Osteocyte (in vitro differentiated cells): ENCODE results near the gene MSH3. TPM values are rescaled to one million over a fixed set of nuclear protein-coding genes. Genes with fewer than 3 reads are reported as not detected.

Source experiments
- DNase-seq: peaks from one replicate; pipeline ENCODE4 v3.0.0; 2021; ENCODE audit warnings: mixed read lengths; ENCODE audit not compliant: unreplicated experiment; ENCODE audit errors: extremely low spot score
- H3K27ac Mint-ChIP-seq: one replicate; pipeline ENCODE4 v1.8.0; 2021; ENCODE audit warnings: mild to moderate bottlenecking, mixed read lengths; ENCODE audit not compliant: unreplicated experiment
- H3K27me3 Mint-ChIP-seq: one replicate; pipeline ENCODE4 v1.8.0; 2021; ENCODE audit warnings: mixed read lengths; ENCODE audit not compliant: unreplicated experiment
- H3K36me3 Mint-ChIP-seq: one replicate; pipeline ENCODE4 v1.8.0; 2021; ENCODE audit warnings: mixed read lengths; ENCODE audit not compliant: unreplicated experiment
- H3K4me1 Mint-ChIP-seq: one replicate; pipeline ENCODE4 v1.8.0; 2021; ENCODE audit warnings: mixed read lengths; ENCODE audit not compliant: unreplicated experiment
- H3K4me3 Mint-ChIP-seq: one replicate; pipeline ENCODE4 v1.8.0; 2021; ENCODE audit warnings: mild to moderate bottlenecking, moderate library complexity, mixed read lengths; ENCODE audit not compliant: unreplicated experiment
- H3K9me3 Mint-ChIP-seq: one replicate; pipeline ENCODE4 v1.8.0; 2021; ENCODE audit warnings: mixed read lengths; ENCODE audit not compliant: unreplicated experiment
- total RNA-seq: library from RNA; stranded (reverse); gene quantifications from 2 replicates; pipeline ENCODE4 v1.2.1, GENCODE V29; 2021
- TF ChIP-seq, protein P1 (sequence below): fragments of 200-600 bp; sonication (generic); IDR thresholded peaks from 2 replicates; pipeline ENCODE4 v1.5.0; 2021; ENCODE audit warnings: antibody characterized with exemption, mild to moderate bottlenecking, moderate library complexity

MSH3 gene
- total RNA-seq, 1 donor from 2014 or later, result 14.8 TPM

- no peak overlapping the region for H3K4me3 Mint-ChIP-seq
- no peak for DNase-seq
- no peak overlapping the region for H3K27ac Mint-ChIP-seq
- H3K9me3 Mint-ChIP-seq, result peaks cover 1% of the 10 kb centered on the region
- peaks cover 5% of the 10 kb centered on the region for H3K36me3 Mint-ChIP-seq
- no peaks in the 10 kb centered on the region for H3K27me3 Mint-ChIP-seq
- peaks cover 5% of the 10 kb centered on the region for H3K4me1 Mint-ChIP-seq
- TF ChIP-seq, protein P1, sequence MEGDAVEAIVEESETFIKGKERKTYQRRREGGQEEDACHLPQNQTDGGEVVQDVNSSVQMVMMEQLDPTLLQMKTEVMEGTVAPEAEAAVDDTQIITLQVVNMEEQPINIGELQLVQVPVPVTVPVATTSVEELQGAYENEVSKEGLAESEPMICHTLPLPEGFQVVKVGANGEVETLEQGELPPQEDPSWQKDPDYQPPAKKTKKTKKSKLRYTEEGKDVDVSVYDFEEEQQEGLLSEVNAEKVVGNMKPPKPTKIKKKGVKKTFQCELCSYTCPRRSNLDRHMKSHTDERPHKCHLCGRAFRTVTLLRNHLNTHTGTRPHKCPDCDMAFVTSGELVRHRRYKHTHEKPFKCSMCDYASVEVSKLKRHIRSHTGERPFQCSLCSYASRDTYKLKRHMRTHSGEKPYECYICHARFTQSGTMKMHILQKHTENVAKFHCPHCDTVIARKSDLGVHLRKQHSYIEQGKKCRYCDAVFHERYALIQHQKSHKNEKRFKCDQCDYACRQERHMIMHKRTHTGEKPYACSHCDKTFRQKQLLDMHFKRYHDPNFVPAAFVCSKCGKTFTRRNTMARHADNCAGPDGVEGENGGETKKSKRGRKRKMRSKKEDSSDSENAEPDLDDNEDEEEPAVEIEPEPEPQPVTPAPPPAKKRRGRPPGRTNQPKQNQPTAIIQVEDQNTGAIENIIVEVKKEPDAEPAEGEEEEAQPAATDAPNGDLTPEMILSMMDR, result no peak
Measured at GRCh38 chr5:80760680-80761079, 106.2 kb downstream of the MSH3 start.

DNA sequence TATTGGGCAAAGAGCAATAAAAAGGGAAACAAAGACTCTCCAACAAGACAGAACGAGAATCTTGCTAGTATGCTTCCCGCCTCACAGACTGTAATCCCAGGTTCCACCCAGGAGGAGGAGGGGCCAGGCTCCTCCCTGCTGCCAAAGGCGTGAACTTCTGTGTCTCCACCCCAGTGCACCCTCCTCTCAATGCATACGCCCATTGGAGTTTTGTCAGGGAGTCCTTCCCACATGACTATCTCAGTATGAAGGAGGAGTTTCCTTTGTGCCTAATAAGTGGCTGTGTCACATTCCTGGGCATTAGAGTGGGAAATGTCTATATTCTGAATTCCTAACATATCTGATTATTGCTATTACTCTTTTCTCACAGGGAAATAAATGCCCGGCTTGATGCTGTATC lies 106.7 kb downstream of the MSH3 start:
- H3K27me3 Mint-ChIP-seq, result no peaks in the 10 kb centered on the region
- no peak overlapping the region for H3K27ac Mint-ChIP-seq
- TF ChIP-seq, protein P1, result no peak
- no peak for DNase-seq
- no peak overlapping the region for H3K4me3 Mint-ChIP-seq
- peaks cover 1% of the 10 kb centered on the region for H3K4me1 Mint-ChIP-seq
- peaks cover 5% of the 10 kb centered on the region for H3K9me3 Mint-ChIP-seq
- H3K36me3 Mint-ChIP-seq, result peaks cover 5% of the 10 kb centered on the region

GRCh38 chr5:80761966-80762365 lies 107.5 kb downstream of the MSH3 start:
- TF ChIP-seq, protein P1, result no peak
- Mint-ChIP-seq H3K27me3 (no peaks in the 10 kb centered on the region), H3K4me1 (no peaks in the 10 kb centered on the region), H3K27ac (no peak overlapping the region), H3K4me3 (no peak overlapping the region), H3K9me3 (peaks cover 5% of the 10 kb centered on the region), H3K36me3 (peaks cover 5% of the 10 kb centered on the region)
- no peak for DNase-seq

DNA sequence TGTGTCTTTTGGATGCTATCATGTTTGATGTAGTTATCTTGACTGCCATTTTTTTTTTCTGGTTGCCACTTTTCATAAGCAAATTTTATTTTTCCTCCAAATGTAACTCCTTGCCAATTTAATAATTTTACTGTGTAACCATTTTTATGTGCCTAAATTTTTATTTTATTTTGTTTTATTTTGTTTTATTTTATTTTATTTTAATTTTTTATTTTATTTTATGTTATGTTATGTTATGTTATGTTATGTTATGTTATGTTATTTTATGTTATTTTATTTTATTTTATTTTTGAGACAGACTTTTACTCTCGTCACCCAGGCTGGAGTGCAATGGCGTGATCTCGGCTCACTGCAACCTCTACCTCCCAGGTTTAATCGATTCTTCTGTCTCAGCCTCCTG lies 108.1 kb downstream of the MSH3 start:
- H3K4me3 Mint-ChIP-seq, result no peak overlapping the region
- TF ChIP-seq, protein P1, result no peak
- H3K27me3 Mint-ChIP-seq, result no peaks in the 10 kb centered on the region

GRCh38 chr5:80763211-80763610 lies 108.8 kb downstream of the MSH3 start:
- H3K9me3 Mint-ChIP-seq, result peaks cover 5% of the 10 kb centered on the region
- no peak overlapping the region for H3K27ac Mint-ChIP-seq
- peaks cover 5% of the 10 kb centered on the region for H3K36me3 Mint-ChIP-seq
- no peak for DNase-seq
- no peaks in the 10 kb centered on the region for H3K27me3 Mint-ChIP-seq
- TF ChIP-seq, protein P1, result no peak
- H3K4me1 Mint-ChIP-seq, result no peaks in the 10 kb centered on the region
- H3K4me3 Mint-ChIP-seq, result no peak overlapping the region

More for the DNA sequence above, 108.1 kb downstream of the MSH3 start:
- Mint-ChIP-seq H3K36me3 (peaks cover 5% of the 10 kb centered on the region), H3K27ac (no peak overlapping the region), H3K4me1 (no peaks in the 10 kb centered on the region), H3K9me3 (peaks cover 5% of the 10 kb centered on the region)
- no peak for DNase-seq
